GM19463 (cell line): ENCODE results near the gene FN3K.

Experiments
- ATAC-seq: cut with Tn5 transposase; IDR thresholded peaks from one replicate; pipeline ENCODE4 v1.9.1; 2021; ENCODE audit warnings: mild to moderate bottlenecking, moderate library complexity; ENCODE audit not compliant: unreplicated experiment

The FN3K gene

GRCh38 chr17:82793974-82794630 lies 58.7 kb downstream of the FN3K start:
- no peak for ATAC-seq

- ATAC-seq: no peak
Observed at GRCh38 chr17:82794781-82795482, 59.5 kb downstream of the FN3K start.

DNA sequence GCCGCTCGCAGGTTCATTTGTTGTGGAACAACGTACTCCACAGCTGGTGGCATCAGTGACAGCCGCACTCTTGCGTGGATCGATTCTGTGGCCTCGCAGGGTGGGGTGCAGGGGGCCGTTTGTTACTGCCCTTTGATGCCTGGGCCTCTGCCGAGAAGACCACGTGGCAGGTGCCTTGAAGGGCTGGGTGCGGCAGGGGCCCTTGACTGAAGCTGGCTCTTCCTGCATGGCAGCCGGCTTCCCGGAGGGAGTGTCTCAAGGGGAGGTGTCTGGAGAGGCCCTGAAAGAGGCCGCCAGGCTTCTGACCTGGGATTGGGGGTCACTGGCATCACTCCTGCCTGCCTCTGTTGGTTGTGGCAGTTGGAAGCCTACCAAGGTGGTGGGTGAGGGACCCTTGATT lies 60.2 kb downstream of the FN3K start:
- ATAC-seq: no peak

DNA sequence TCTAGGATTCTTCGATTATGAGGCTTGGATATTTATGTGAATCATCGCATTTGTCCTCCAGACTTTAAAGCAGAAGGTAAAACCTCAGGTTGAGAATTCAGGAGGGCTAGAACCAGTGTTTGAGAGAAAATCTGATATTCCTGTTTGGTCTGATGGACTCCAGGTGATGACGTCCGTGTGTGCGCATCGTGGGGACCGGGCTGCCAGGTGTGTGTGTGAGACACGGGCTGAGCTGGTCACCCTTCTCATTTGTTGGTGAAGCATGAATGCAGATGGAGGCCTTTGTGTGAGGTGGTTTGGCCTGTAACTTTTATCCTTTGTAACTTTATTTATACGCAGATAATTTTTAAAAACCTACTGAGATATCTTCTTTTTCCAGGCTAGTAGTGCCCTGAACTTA lies 61.6 kb downstream of the FN3K start:
- ATAC-seq: no peak

- no peak for ATAC-seq
Observed at GRCh38 chr17:82798752-82799151, 63.3 kb downstream of the FN3K start.

DNA sequence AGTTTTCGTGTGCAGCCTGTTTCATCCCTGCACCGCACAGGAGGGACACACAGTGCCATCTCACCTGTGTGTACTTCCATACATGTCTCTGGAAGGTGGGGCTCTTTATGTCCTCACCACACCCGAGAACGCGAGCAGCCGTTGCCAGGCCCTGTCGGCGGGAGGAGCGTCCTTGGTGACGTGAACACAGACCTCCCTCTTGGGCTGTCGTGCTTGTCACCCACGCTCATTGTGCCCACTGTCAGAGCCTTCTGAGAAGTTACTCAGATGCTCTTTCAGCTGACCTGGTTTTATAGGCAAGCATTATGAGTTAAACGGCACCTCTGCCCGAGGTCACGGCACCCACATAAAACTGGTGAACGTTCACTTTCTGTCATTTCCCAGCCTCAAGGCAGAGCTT lies 64.2 kb downstream of the FN3K start:
- ATAC-seq: no peak
